Activated naive CD4-positive, alpha-beta T cell treated with Interleukin-2 at 50 U/mL for 16 hours (primary cell): ENCODE results near the gene PRKD3.
A peak's percentile ranks its signal among the peaks of the same experiment; 100 is the strongest.
"Not testable (repeated sequence)": the region's sequence is repeated elsewhere in the genome, so short reads cannot be mapped to it uniquely, and the experiment has no call there.

Experiments
- DNase-seq: peaks from one replicate; pipeline ENCODE4 v3.0.0-alpha.2; 2020

Gene PRKD3

DNA sequence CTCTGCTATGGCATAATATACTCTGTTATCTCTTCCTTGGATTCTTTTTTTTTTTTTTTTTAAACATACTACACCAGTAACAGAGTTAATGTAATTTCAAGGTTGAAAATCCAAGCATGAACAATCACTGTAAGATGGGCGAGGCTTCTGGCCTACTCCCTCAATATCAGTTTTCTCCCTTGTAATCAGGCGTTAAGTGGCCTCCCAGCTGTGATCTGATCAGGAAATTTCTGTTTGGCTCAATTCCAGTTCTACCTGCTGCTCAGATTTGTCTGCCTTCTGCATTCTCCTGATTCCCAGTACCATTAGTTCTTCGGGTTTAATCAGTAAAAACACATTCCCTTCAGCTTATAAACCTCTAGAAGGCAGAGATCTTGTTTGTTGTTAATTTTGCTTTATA lies 18.6 kb downstream of the PRKD3 start:
- no peak for DNase-seq

- no peak for DNase-seq
Measured at GRCh38 chr2:37302701-37303252, 21.9 kb downstream of the PRKD3 start.

GRCh38 chr2:37301408-37301807 lies 23.2 kb downstream of the PRKD3 start:
- no peak for DNase-seq

DNA sequence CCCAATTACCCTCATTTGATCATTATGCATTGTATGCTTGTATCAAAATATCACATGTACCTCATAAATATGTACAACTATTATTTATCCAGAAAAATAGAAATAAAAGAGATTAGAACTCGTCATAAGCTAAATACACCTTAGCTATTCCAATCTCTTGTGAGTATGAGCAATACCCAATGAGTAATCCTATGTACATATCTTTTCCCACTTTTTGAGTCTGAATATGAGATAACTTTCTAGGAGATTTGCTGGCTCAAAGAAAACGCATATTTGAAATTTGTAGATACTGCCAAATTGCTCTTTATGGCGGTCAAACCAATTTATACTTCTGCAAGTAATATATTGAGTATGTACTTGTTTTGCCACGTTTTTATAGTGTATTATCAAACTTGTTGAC lies 24.1 kb downstream of the PRKD3 start:
- DNase-seq: no peak

GRCh38 chr2:37300146-37300545 lies 24.5 kb downstream of the PRKD3 start:
- DNase-seq: no peak

- DNase-seq: no peak
Measured at GRCh38 chr2:37297632-37298031, 27.0 kb downstream of the PRKD3 start.

GRCh38 chr2:37295469-37296073 lies 29.1 kb downstream of the PRKD3 start:
- DNase-seq: no peak

DNA sequence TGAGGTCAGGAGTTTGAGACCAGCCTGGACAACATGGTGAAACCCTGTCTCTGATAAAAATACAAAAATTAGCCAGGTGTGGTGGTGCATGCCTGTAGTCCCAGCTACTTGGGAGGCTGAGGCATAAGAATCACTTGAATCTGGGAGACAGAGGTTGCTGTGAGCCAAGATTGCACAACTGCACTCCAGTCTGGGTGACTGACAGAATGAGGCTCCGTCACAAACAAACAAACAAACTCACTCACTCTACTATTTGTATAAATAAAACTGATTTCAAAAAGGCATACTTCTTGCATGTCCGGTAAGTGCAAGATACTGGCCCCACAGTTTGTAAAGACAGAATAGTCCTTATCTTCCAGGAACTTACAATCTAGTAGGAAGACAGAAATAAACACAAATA lies 29.8 kb downstream of the PRKD3 start:
- not testable (repeated sequence) for DNase-seq

DNA sequence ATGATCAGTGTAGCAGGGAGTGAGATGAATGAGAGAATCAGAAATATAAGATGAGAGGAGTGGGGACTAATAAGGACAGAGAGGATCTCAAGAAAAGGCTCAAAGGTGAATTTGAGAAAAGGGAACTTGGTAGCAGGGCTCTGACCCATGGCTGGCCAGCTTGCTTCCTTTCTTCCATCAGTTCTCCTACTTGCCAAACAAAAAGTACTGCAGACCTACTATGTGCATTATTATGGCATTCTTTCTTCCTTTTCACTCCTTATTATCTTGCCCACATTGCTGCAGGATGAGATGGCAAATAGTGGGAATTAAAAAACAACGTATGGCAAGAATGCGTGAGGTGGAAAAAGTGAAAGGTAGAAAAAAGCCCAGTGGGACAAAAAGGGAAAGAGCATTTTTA lies 33.0 kb downstream of the PRKD3 start:
- DNase-seq: no peak

DNA sequence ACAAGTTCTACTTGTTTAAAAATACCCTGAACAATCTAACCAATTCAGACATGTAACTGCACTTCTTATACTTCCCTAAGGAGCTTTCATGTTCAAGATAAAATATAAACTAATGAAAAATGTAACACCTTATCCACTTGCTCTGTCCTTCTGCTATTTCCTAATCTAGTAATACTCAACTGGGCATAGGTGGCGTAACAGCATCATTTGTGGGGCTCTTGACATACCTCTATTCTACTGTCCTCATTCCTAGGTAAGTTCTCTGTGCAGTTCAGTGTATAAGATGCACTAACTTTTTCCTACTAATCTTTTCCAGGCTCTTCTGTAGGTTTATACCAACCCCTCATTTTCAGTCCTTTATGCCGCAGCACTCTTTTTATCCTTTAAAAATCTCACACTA lies 36.7 kb downstream of the PRKD3 start:
- DNase-seq: peak; percentile 4

- DNase-seq: no peak
Measured at GRCh38 chr2:37284381-37284780, 40.3 kb downstream of the PRKD3 start.

DNA sequence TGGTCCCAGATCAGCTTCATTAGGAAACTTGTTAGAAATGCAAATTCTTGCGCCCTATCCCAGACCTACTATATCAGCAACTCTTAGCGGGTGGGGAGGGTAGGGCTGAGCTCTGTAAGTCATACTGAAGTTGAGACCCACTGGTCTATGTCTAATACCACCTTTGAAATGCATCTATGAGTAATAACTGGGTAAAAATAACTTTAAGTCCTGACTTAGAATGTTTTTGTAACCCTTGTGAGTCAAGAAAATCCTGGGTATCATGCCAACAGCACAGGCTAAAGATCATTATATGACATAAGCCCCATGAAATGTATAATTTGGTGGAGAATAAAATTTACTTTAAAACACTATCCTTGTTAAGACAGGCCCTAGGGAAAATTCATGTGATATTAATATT lies 41.4 kb downstream of the PRKD3 start:
- DNase-seq: no peak

- no peak for DNase-seq
Measured at GRCh38 chr2:37282746-37283145, 41.9 kb downstream of the PRKD3 start.

DNA sequence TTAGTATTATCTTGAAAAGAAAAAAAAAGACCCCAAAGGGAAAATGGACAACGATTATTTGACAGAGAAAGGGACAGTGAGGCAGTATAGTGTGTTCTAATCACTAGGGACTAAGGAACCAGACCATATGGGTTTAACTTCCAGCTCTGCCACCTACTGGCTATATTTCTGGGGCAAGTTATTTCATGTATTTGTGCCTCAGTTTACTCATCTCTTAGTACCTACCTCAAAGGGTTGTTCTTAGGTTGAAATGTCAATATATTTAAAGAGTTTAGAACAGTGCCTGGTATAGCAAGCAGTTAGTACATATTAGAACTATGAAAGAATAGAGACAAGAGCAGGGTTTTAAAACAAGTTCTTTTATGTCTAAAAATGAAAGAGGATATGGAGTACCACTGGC lies 42.7 kb downstream of the PRKD3 start:
- DNase-seq: no peak

DNA sequence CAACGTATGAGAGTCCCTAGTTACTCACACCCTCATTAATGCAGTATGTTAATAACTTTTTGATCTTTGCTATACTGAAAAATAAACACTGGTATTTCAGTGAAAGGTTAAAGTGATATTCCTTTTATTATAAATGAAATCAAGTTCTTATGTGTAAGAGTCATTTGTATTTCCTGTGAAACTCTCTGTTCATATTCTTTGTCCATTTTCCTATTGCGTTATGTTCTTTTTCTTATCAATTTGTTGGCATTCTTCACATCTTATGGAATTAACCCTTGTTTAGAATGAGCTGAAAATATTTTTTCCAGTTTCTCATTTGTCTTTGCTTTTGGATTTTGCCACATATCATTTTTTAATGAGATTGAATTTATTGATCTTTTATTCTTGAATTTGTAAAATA lies 48.3 kb downstream of the PRKD3 start:
- no peak for DNase-seq
